ENCODE results near the gene ZNF44.

DNA sequence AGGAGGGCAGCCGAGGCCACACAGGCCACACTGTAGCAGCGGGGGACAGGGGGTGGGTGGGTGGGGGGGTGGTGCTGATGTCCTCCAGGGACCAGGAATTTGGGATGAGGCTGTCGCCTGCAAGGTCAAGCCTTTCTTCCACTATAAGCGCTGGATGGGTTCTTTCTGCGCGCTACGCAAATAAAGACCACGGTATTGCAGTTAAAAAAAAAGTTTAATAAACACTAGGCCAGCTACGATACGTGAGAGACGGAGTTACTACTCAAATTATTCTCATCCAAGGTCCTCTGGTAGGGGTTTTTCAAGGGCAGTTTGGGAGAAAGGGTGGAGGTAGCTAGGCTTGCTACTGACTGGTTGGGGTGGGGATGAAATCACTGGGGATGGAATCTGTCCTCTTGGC lies 508 bp upstream of the ZNF44 start:
- TF ChIP-seq, protein P1, sequence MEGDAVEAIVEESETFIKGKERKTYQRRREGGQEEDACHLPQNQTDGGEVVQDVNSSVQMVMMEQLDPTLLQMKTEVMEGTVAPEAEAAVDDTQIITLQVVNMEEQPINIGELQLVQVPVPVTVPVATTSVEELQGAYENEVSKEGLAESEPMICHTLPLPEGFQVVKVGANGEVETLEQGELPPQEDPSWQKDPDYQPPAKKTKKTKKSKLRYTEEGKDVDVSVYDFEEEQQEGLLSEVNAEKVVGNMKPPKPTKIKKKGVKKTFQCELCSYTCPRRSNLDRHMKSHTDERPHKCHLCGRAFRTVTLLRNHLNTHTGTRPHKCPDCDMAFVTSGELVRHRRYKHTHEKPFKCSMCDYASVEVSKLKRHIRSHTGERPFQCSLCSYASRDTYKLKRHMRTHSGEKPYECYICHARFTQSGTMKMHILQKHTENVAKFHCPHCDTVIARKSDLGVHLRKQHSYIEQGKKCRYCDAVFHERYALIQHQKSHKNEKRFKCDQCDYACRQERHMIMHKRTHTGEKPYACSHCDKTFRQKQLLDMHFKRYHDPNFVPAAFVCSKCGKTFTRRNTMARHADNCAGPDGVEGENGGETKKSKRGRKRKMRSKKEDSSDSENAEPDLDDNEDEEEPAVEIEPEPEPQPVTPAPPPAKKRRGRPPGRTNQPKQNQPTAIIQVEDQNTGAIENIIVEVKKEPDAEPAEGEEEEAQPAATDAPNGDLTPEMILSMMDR (IDR thresholded peaks at IDR 0.05): no peak
- TF ChIP-seq POLR2A (IDR thresholded peaks at IDR 0.05): no peak

Measured in transverse colon (tissue), 3 donors.